GM15510 (cell line): Measurements from ENCODE around the gene YAE1.

Source experiments
- POLR2A ChIP-seq: IDR thresholded peaks from 3 replicates; pipeline ENCODE4 v1.6.1; 2011; ENCODE audit warnings: borderline replicate concordance; ENCODE audit not compliant: insufficient read length; ENCODE audit errors: extremely low read depth

Gene YAE1

DNA sequence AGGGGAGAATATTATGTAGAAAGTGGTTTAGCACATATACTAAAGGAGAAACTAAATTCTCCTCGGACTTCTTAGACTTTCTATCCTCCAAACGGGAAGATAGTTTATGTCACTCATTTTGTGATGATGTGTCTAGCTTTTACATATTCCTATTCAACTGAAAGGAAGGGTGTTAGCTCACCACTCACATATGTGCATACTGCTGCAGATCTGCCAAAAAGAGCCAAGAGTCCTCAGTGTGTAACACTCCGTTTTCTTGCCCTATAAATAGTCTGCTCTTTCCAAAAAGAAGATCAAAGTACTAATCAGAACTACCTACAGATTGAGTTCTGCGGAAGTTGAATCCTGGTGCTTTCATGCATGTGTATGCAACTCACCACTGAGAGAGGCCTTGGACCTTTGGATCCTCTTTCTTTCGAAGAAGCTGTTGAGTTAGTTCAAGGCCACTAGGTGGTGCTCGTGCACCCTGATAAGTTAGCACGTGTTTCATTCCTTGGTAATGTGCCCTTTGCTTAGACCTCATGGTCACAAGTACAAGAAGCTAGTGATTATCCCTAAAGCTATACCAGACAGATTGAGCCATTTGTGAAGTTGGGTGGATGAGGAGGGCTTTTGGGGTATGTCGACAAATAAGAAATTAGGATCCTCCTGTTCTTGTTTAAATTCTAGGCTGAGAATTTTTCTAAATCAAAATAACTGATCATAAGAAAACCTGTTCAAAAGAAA is 14.1 kb downstream of the YAE1 start:
- no peak for TF ChIP-seq POLR2A

DNA sequence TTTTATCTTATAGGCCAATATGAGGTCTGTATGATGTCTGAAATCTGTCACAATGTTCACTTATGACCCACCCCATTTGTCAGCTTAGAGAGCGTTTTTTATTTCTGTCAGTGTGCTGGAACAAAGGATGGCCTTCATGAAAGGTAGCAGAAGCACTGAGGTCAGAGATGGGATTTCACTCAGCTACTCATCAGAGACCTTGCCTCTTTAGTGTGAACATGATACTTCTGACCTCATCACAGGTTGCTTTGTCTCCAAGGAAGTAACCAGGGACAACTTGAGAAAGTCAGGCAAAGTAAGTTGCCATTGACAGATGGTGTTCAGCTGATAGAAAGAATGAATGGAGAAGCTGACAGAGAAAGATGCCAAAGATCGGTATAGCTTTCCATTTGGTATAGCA is 16.3 kb downstream of the YAE1 start:
- TF ChIP-seq POLR2A = no peak

- no peak for TF ChIP-seq POLR2A
Measured at GRCh38 chr7:39583539-39583938, 17.3 kb downstream of the YAE1 start.

DNA sequence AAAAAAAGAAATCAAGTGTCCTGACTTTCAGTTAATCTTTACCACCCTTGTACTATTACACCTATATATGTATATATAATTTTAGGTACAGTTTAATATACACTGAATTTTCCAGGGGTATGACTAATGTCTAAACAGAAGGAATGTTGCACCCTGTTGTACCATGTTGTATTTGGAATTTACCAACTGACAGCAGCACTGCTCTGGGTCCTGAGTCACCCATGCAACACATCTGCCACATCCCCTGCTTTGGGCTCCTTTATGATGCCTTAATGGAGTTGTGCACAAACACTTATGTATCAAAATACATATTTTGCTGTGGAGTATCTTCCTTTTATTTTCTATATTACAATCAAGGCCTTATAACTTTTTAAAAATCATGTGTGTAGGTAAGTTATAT is 21.2 kb downstream of the YAE1 start:
- TF ChIP-seq POLR2A = no peak

DNA sequence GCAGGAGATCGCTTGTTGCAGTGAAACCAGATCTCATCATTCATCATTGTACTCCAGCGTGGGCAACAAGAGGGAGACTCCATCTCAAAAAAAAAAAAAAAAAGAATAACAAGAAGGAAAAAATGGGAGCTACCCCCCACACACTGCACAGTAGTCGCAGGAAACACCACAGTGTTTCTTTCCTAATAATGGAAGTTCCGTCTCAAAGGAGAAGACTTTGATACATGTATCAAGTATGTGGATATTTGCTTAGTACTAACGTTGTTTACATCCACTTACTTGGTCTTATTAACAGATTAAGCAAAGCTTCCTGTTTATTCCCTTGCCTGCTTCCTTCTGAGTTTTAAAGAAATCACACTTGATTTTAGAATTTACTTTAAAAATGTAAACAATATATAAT is 22.2 kb downstream of the YAE1 start:
- no peak for TF ChIP-seq POLR2A

DNA sequence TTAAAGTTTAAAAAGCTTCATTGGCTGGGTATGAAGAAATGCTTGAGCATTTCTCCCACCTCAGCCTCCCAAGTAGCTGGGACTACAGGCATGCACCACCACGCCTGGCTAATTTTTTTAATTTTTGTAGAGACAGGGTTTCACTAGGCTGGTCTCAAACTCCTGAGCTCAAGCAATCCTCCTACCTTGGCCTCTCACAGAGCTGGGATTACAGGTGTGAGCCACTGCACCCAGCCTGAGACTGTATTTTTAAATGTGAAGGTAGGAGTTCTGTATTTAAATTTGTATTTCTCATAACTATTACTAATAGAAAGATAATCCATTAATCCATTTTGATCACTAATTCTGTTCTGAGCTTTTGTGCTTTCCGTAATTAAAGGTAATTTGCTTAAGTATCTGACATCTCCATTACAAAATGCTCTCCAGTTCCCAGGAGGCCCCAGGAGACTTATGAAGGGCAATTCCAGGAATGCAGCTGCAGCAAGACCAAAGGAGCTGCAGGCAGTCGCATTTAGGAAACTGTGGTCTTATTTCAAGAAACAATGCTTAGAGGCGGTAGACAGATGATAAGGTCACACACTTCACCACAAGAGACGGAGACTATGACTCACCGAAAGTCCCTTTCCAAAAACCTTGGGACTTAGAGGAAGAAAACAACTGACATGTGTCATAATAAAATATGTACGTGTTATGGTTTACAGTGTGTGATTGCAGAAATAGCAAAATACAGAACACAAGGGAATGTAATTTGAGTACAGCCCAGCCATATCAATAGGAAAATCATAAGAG is 23.3 kb downstream of the YAE1 start:
- no peak for TF ChIP-seq POLR2A

- no peak for TF ChIP-seq POLR2A
Measured at GRCh38 chr7:39592586-39592985, 26.4 kb downstream of the YAE1 start.

GRCh38 chr7:39594988-39595620 is 28.9 kb downstream of the YAE1 start:
- no peak for TF ChIP-seq POLR2A

DNA sequence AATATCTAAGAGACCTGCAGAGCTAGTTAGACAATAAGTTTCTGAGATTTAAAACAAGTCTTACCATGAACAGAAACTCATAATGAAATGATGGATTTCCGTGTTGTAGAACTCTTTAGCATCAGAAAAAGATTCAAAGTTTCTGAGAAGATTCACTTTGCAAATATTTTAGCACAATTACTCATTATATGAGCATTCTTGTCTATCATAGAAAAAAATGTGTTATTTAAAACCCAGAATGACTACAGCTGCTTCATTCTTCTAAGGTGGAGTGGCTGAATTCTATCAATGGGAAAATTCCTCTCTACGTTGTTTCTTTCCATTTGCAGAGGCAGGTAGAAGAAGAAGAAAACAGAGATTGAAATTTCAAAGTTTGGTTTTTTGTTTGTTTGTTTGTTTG is 36.1 kb downstream of the YAE1 start:
- no peak for TF ChIP-seq POLR2A

GRCh38 chr7:39603924-39604323 is 37.7 kb downstream of the YAE1 start:
- TF ChIP-seq POLR2A = no peak

DNA sequence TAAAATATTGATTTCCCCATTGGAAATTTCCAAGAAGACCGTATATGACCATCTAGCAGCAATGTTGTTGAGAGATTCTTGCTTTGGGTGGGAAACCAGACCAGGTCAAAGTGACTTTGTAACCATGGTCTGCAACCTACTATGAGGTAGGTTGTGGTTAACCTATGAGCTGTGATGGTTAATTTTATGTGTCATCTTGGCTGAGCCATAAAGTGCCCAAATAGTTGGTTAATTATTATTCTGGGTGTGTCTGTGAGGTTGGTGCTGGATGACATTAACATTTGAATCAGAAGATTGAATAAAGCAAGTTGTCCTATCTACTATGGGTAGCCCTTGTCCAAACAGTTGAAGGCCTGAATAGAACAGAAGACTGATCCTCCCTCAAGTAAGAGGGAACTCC is 38.9 kb downstream of the YAE1 start:
- TF ChIP-seq POLR2A = no peak

- no peak for TF ChIP-seq POLR2A
Measured at GRCh38 chr7:39606352-39606751, 40.1 kb downstream of the YAE1 start.

DNA sequence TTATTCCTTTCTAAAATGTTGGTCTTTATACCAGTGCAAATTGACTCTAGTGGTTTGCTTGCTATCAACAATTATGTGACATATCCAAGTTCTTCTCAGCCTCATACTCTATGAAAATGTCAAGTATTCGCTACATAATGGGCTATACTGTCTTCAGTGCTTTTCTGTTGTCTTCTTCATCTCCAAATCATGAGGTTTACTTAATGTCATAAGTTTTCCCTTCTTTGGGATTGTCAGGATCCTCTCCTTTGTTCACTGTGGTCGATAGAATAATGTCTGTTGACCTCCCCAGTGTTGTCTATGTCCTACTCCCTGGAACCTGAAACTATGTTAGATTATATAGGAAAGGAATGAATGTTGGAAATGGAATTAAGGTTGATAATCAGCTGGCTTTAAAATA is 40.7 kb downstream of the YAE1 start:
- TF ChIP-seq POLR2A = no peak

DNA sequence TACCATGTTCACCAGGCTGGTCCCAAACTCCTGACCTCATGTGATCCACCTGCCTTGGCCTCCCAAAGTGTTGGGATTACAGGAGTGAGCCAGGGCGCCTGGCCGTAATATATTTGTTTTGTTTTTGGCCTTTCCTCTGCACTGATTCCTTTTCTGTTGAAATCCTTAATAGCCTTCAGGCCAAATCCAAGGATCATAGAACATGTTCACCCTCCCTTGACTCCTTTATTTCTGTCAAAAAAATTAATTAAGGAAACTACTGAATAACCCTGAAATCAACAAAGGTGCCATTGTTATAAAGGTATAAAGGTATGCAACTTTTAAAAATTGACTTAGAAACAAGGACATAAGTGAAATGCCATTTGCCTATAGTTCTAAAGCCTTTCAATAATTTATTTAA is 41.7 kb downstream of the YAE1 start:
- no peak for TF ChIP-seq POLR2A

- no peak for TF ChIP-seq POLR2A
Measured at GRCh38 chr7:39608278-39608677, 42.1 kb downstream of the YAE1 start.
